ENCODE measurements around the gene CLHC1.

Gene CLHC1

GRCh38 chr2:55161295-55162210, 70.5 kb downstream of the CLHC1 start:
- Histone ChIP-seq H3K79me2 (ENCODE audit: insufficient read depth, low read length) (no peaks in the 10 kb centered on the region), H2AFZ (ENCODE audit: low read depth, low read length) (no peak overlapping the region), H3K4me1 (ENCODE audit: insufficient read depth, low read length) (peaks cover 6% of the 10 kb centered on the region), H3K27me3 (ENCODE audit: insufficient read depth, low read length, poor library complexity) (no peaks in the 10 kb centered on the region), H3K4me2 (ENCODE audit: insufficient read depth, low read length) (no peak overlapping the region), H3K36me3 (ENCODE audit: insufficient read depth, low read length) (no peaks in the 10 kb centered on the region), H3K27ac (ENCODE audit: low read length) (no peak overlapping the region), H3K9me3 (ENCODE audit: insufficient read depth, low read length, severe bottlenecking) (no peaks in the 10 kb centered on the region), H4K20me1 (ENCODE audit: insufficient read depth, low read length) (no peaks in the 10 kb centered on the region), H3K4me3 (ENCODE audit: low read depth in 1 of 2, low read length in 2 of 2) (no peak overlapping the region), H3K9ac (ENCODE audit: low read depth, low read length) (no peak overlapping the region)
- no peak for ATAC-seq (ENCODE audit: insufficient read depth, low read depth)
- TF ChIP-seq EZH2 (IDR thresholded peaks at IDR 0.05; ENCODE audit: borderline replicate concordance, low read depth, low read length, severe bottlenecking): no peak
- TF ChIP-seq CTCF (IDR thresholded peaks at IDR 0.05; ENCODE audit: borderline replicate concordance, extremely low read depth, low read length, poor library complexity, severe bottlenecking): no peak
- DNase-seq: no peak

GRCh38 chr2:55160422-55160821, 71.7 kb downstream of the CLHC1 start:
- H3K36me3 ChIP-seq (ENCODE audit: insufficient read depth, low read length): no peaks in the 10 kb centered on the region
- no peaks in the 10 kb centered on the region for H4K20me1 ChIP-seq (ENCODE audit: insufficient read depth, low read length)
- no peaks in the 10 kb centered on the region for H3K27me3 ChIP-seq (ENCODE audit: insufficient read depth, low read length, poor library complexity)
- H3K4me3 ChIP-seq (ENCODE audit: low read depth in 1 of 2, low read length in 2 of 2): no peak overlapping the region
- no peaks in the 10 kb centered on the region for H3K9me3 ChIP-seq (ENCODE audit: insufficient read depth, low read length, severe bottlenecking)
- H3K4me1 ChIP-seq (ENCODE audit: insufficient read depth, low read length): peaks cover 6% of the 10 kb centered on the region
- H3K27ac ChIP-seq (ENCODE audit: low read length): no peak overlapping the region
- ATAC-seq (ENCODE audit: insufficient read depth, low read depth) (no peak), DNase-seq (no peak)
- H3K79me2 ChIP-seq (ENCODE audit: insufficient read depth, low read length): no peaks in the 10 kb centered on the region
- H3K9ac ChIP-seq (ENCODE audit: low read depth, low read length): no peak overlapping the region
- no peak overlapping the region for H3K4me2 ChIP-seq (ENCODE audit: insufficient read depth, low read length)
- no peak overlapping the region for H2AFZ ChIP-seq (ENCODE audit: low read depth, low read length)
- TF ChIP-seq CTCF (IDR thresholded peaks at IDR 0.05; ENCODE audit: borderline replicate concordance, extremely low read depth, low read length, poor library complexity, severe bottlenecking): no peak
- TF ChIP-seq EZH2 (IDR thresholded peaks at IDR 0.05; ENCODE audit: borderline replicate concordance, low read depth, low read length, severe bottlenecking): no peak

- Histone ChIP-seq H3K9ac (ENCODE audit: low read depth, low read length) (no peak overlapping the region), H3K9me3 (ENCODE audit: insufficient read depth, low read length, severe bottlenecking) (no peaks in the 10 kb centered on the region), H3K4me1 (ENCODE audit: insufficient read depth, low read length) (peaks cover 6% of the 10 kb centered on the region), H3K4me3 (ENCODE audit: low read depth in 1 of 2, low read length in 2 of 2) (no peak overlapping the region), H3K4me2 (ENCODE audit: insufficient read depth, low read length) (no peak overlapping the region), H3K27ac (ENCODE audit: low read length) (no peak overlapping the region), H4K20me1 (ENCODE audit: insufficient read depth, low read length) (no peaks in the 10 kb centered on the region), H2AFZ (ENCODE audit: low read depth, low read length) (no peak overlapping the region), H3K27me3 (ENCODE audit: insufficient read depth, low read length, poor library complexity) (no peaks in the 10 kb centered on the region), H3K79me2 (ENCODE audit: insufficient read depth, low read length) (no peaks in the 10 kb centered on the region), H3K36me3 (ENCODE audit: insufficient read depth, low read length) (no peaks in the 10 kb centered on the region)
- ATAC-seq (ENCODE audit: insufficient read depth, low read depth): no peak
- TF ChIP-seq CTCF (IDR thresholded peaks at IDR 0.05; ENCODE audit: borderline replicate concordance, extremely low read depth, low read length, poor library complexity, severe bottlenecking) (no peak), EZH2 (IDR thresholded peaks at IDR 0.05; ENCODE audit: borderline replicate concordance, low read depth, low read length, severe bottlenecking) (no peak)
- DNase-seq: no peak
Observed at GRCh38 chr2:55159752-55160151, 72.3 kb downstream of the CLHC1 start.

Measured in DND-41 (cell line).